OCI-LY7 (cell line): ENCODE results near the gene DICER1. TPM values are rescaled to one million over a fixed set of nuclear protein-coding genes. Genes with fewer than 3 reads are reported as not detected.

Experiments
- BruUV-seq: library from RNA; stranded (reverse); fragments of 400-500 nt; replicated peaks from 2 replicates; lab custom pipeline; 2021; lab: Mats Ljungman, UMichigan
- CTCF ChIA-PET: fragments of 300-600 bp; sonication (Branson Sonifier 250); formaldehyde crosslinking; loops from one replicate; lab custom pipeline; 2022; ENCODE audit warnings: antibody characterized with exemption; ENCODE audit not compliant: unreplicated experiment; lab: Charles Lee
- POLR2A ChIA-PET: fragments of 300-600 bp; sonication (Branson Sonifier 250); formaldehyde crosslinking; loops from one replicate; lab custom pipeline; 2022; ENCODE audit warnings: antibody characterized with exemption; lab: Charles Lee
- DNase-seq: peaks from one replicate; pipeline ENCODE4 v3.0.0-alpha.2; 2015; ENCODE audit warnings: low spot score
- H2AFZ ChIP-seq: fragments of 200-600 bp; sonication (generic), shearing (Covaris generic); 2 replicates; pipeline ENCODE4 v1.6.1; 2014; ENCODE audit warnings: mild to moderate bottlenecking, antibody characterized with exemption, low read length, moderate library complexity
- H3K27ac ChIP-seq: fragments of 200-600 bp; sonication (generic); 2 replicates; pipeline ENCODE4 v1.5.1; 2014; ENCODE audit warnings: mixed run types, low read depth, mild to moderate bottlenecking, moderate library complexity, low read length, inconsistent platforms; ENCODE audit not compliant: poor library complexity, severe bottlenecking
- H3K36me3 ChIP-seq: fragments of 200-600 bp; sonication (generic); 2 replicates; pipeline ENCODE4 v1.6.1; 2014; ENCODE audit warnings: mild to moderate bottlenecking, antibody characterized with exemption, low read length, moderate library complexity, mixed read lengths; ENCODE audit not compliant: insufficient read depth
- H3K4me1 ChIP-seq: fragments of 200-600 bp; sonication (generic); 2 replicates; pipeline ENCODE4 v1.5.1; 2014; ENCODE audit warnings: mild to moderate bottlenecking, low read length; ENCODE audit not compliant: insufficient read depth, poor library complexity, severe bottlenecking
- H3K4me2 ChIP-seq: fragments of 200-600 bp; sonication (generic); 2 replicates; pipeline ENCODE4 v1.6.1; 2014; ENCODE audit warnings: mild to moderate bottlenecking, low read length
- H3K4me3 ChIP-seq: fragments of 200-600 bp; sonication (generic); 2 replicates; pipeline ENCODE4 v1.5.1; 2014; ENCODE audit warnings: mild to moderate bottlenecking, low read depth, low read length; ENCODE audit not compliant: poor library complexity, severe bottlenecking
- H3K79me2 ChIP-seq: fragments of 200-600 bp; sonication (generic); 2 replicates; pipeline ENCODE4 v1.6.1; 2016; ENCODE audit warnings: low read depth, mild to moderate bottlenecking, low read length, moderate library complexity, mixed read lengths; ENCODE audit not compliant: insufficient read depth
- H3K9me2 ChIP-seq: fragments of 200-600 bp; sonication (generic); 2 replicates; pipeline ENCODE4 v1.6.1; 2016; ENCODE audit warnings: mild to moderate bottlenecking, low read length, mixed read lengths; ENCODE audit not compliant: insufficient read depth
- H3K9me3 ChIP-seq: fragments of 200-600 bp; sonication (generic); 2 replicates; pipeline ENCODE4 v1.6.1; 2014; ENCODE audit warnings: mild to moderate bottlenecking, mixed run types, low read length, mixed read lengths
- H4K20me1 ChIP-seq: fragments of 200-600 bp; sonication (generic); 2 replicates; pipeline ENCODE4 v1.6.1; 2014; ENCODE audit warnings: mild to moderate bottlenecking, antibody characterized with exemption, low read length, moderate library complexity, mixed read lengths; ENCODE audit not compliant: insufficient read depth
- CTCF ChIP-seq: fragments of 200-600 bp; sonication (generic); conservative IDR thresholded peaks from 2 replicates; pipeline ENCODE4 v1.5.1; 2014; ENCODE audit warnings: mild to moderate bottlenecking, antibody characterized with exemption, low read length, moderate library complexity, mixed read lengths
- EZH2phosphoT487 ChIP-seq: fragments of 200-600 bp; sonication (generic); IDR thresholded peaks from 2 replicates; pipeline ENCODE4 v1.6.1; 2018; ENCODE audit warnings: low read depth, borderline replicate concordance, mild to moderate bottlenecking, mixed run types, antibody characterized with exemption, low read length, moderate library complexity, mixed read lengths
- intact Hi-C: fragments of 100-400 bp; cut with micrococcal nuclease; formaldehyde crosslinking; loops from one replicate; pipeline ENCODE4 v1.10.0; 2022; ENCODE audit not compliant: unreplicated experiment
- total RNA-seq, 2 experiments: library from RNA; depleted of rRNA in 1 of 2; stranded (reverse); fragments of >200 nt in 1 of 2; shearing (Covaris generic) in 1 of 2; gene quantifications; 2 replicates each; pipeline ENCODE4 v1.2.3, GENCODE V29; 2014 to 2022

DICER1 gene
- total RNA-seq, 2 experiments from 2014 or later = 60.3 to 62.2 TPM

DNA sequence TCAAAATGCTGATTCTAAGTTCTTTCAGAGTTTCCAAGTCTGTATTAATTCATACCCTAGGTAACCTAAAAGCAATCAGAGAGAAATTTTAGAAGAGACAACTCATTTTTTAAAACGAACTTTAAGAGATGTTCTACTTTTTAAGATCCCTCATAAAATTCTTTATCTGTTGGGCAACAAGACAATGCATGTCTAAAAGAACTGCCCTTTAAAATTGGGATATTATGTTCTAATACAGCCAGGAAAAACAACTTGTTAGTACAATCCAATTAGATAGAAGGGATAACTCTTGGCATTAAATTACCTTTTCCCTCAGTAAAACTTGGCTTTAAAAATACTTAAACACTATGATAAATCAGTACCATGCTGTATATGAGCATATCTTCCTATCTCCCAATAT lies 15.6 kb downstream of the DICER1 start:
- no peak overlapping the region for H3K27ac ChIP-seq
- H3K9me3 ChIP-seq = peaks cover 24% of the 10 kb centered on the region
- no TSS peak for BruUV-seq
- no peak overlapping the region for H3K4me3 ChIP-seq
- no peak overlapping the region for H2AFZ ChIP-seq
- no peaks in the 10 kb centered on the region for H3K9me2 ChIP-seq
- TF ChIP-seq EZH2phosphoT487 = no peak
- no peak for TF ChIP-seq CTCF
- peaks cover 58% of the 10 kb centered on the region for H3K4me1 ChIP-seq
- peaks cover 97% of the 10 kb centered on the region for H3K79me2 ChIP-seq
- ChIA-PET CTCF (no interaction called here), POLR2A (interaction anchor here (1.5 to 1.9 kb wide), 2 partner anchors 14 to 16 kb away, joined by 5 read pairs; partner anchors contain the start of gene DICER1)
- H3K4me2 ChIP-seq = peak overlapping the region; percentile 72
- intact Hi-C loops = no loop called here
- H4K20me1 ChIP-seq = peaks cover 8% of the 10 kb centered on the region; the same call in 1 of the 2 replicates
- H3K36me3 ChIP-seq = peaks cover 36% of the 10 kb centered on the region
- no peak for DNase-seq

GRCh38 chr14:95140060-95140858 lies 17.1 kb downstream of the DICER1 start:
- H2AFZ ChIP-seq = no peak overlapping the region; the same call in 1 of the 2 replicates
- BruUV-seq = no TSS peak
- peaks cover 58% of the 10 kb centered on the region for H3K4me1 ChIP-seq
- H3K4me3 ChIP-seq = peak overlapping the region; percentile 47
- peaks cover 30% of the 10 kb centered on the region for H3K36me3 ChIP-seq
- peak; percentile 54 for DNase-seq
- H3K27ac ChIP-seq = peak overlapping the region; percentile 69
- H3K9me2 ChIP-seq = no peaks in the 10 kb centered on the region
- CTCF ChIA-PET = no interaction called here
- POLR2A ChIA-PET = interaction anchor here (0.7 to 1.9 kb wide), 6 partner anchors 9 to 341 kb away, joined by 3 to 6 read pairs (median 5); partner anchors contain the start of gene DICER1
- H3K4me2 ChIP-seq = peak overlapping the region; percentile 72
- TF ChIP-seq CTCF (no peak), EZH2phosphoT487 (no peak)
- H3K9me3 ChIP-seq = peaks cover 10% of the 10 kb centered on the region; the same call in 1 of the 2 replicates
- peaks cover 8% of the 10 kb centered on the region; the same call in 1 of the 2 replicates for H4K20me1 ChIP-seq
- peaks cover 94% of the 10 kb centered on the region for H3K79me2 ChIP-seq
- intact Hi-C loops = no loop called here
